Activated T-cell treated with anti-CD3 and anti-CD28 coated beads, Interleukin-2, amount 50 U/mL, for 4 hours (primary cell): ENCODE measurements around the gene KDM6A. TPM values are rescaled to one million over a fixed set of nuclear protein-coding genes. Genes with fewer than 3 reads are reported as not detected.
A peak's percentile ranks its signal among the peaks of the same experiment; 100 is the strongest.
"Not testable (repeated sequence)": the region's sequence is repeated elsewhere in the genome, so short reads cannot be mapped to it uniquely, and the experiment has no call there.

Experiments used
- ATAC-seq, 2 donors: fragments of 200-7000 bp; cut with Tn5 transposase; one replicate each; pipeline ENCODE4 v1.10.0; 2021
- DNase-seq: peaks from one replicate; pipeline ENCODE4 v3.0.0-alpha.2; 2020
- H3K27me3 Mint-ChIP-seq: one replicate; pipeline ENCODE4 v1.8.0; 2021; ENCODE audit warnings: low read depth, mixed read lengths
- H3K36me3 Mint-ChIP-seq: one replicate; pipeline ENCODE4 v1.8.0; 2022; ENCODE audit warnings: mixed read lengths; ENCODE audit not compliant: insufficient read depth
- H3K4me1 Mint-ChIP-seq: one replicate; pipeline ENCODE4 v1.8.0; 2021; ENCODE audit warnings: low read depth, mixed read lengths
- H3K4me3 Mint-ChIP-seq: one replicate; pipeline ENCODE4 v1.8.0; 2021; ENCODE audit warnings: mild to moderate bottlenecking, moderate library complexity, mixed read lengths
- H3K9me3 Mint-ChIP-seq: one replicate; pipeline ENCODE4 v1.8.0; 2021; ENCODE audit warnings: mixed read lengths
- total RNA-seq, 3 donors: library from RNA; stranded (reverse); gene quantifications; one replicate each; pipeline ENCODE4 v1.2.1, GENCODE V29; 2021

KDM6A gene
- total RNA-seq, 3 donors from 2014 or later, result 17.6 to 29.7 (median 21.5) TPM

DNA sequence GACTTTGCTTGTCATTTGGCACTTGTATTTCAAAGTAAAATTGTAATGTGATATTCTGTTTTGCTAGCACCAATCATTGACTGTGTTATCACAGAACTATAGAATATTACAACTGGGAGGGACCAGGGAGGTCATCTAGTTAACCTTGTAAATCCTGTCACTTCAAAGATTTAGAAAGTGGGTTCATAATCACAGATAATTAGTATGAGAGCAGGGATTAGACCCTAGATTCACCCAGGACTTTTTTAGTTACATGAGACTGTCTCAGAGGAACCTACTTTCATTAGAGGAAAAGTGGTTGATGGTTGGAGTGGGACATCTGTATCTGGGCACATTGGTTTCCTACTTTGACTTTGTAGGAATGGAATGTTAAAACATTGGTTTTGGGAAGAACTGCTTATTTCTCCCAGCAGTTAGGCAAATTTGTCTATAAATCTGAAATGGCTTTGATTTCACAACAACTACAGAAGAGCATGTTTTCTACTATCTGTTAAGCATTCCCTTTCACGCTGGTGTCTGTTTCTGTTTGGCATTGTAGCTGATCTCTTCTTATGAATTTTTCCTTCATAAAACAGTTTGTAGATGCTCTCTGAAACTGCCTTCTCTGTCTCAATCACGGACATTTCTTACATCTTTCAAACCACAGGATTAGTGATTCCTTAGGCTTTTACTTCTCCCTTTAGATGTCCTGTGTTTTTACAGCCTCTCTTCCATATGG is 183.6 kb downstream of the KDM6A start:
- no peak for ATAC-seq
- Mint-ChIP-seq H3K36me3 (peaks cover 4% of the 10 kb centered on the region), H3K4me1 (peaks cover 13% of the 10 kb centered on the region), H3K27me3 (no peaks in the 10 kb centered on the region), H3K9me3 (no peaks in the 10 kb centered on the region), H3K4me3 (no peak overlapping the region)
- no peak for DNase-seq

- ATAC-seq, H3K9me3 Mint-ChIP-seq, H3K27me3 Mint-ChIP-seq, H3K4me3 Mint-ChIP-seq, DNase-seq: not testable (repeated sequence)
- peaks cover 16% of the 10 kb centered on the region for H3K4me1 Mint-ChIP-seq
- H3K36me3 Mint-ChIP-seq, result peaks cover 14% of the 10 kb centered on the region
These were observed 186.9 kb downstream of the KDM6A start for GRCh38 chrX:45059906-45060305.

GRCh38 chrX:45063319-45064095 is 190.5 kb downstream of the KDM6A start:
- Mint-ChIP-seq H3K4me3 (no peak overlapping the region), H3K36me3 (peaks cover 19% of the 10 kb centered on the region), H3K9me3 (no peaks in the 10 kb centered on the region), H3K4me1 (peaks cover 19% of the 10 kb centered on the region), H3K27me3 (no peaks in the 10 kb centered on the region)
- DNase-seq, result no peak
- no peak for ATAC-seq

- Mint-ChIP-seq H3K36me3 (peaks cover 22% of the 10 kb centered on the region), H3K27me3 (no peaks in the 10 kb centered on the region), H3K4me1 (peaks cover 50% of the 10 kb centered on the region), H3K9me3 (no peaks in the 10 kb centered on the region), H3K4me3 (no peak overlapping the region)
- no peak for DNase-seq
- ATAC-seq, result peak; percentile 60 to 63
These were observed 195.6 kb downstream of the KDM6A start for GRCh38 chrX:45068569-45068968.

- Mint-ChIP-seq H3K4me3 (no peak overlapping the region), H3K36me3 (peaks cover 15% of the 10 kb centered on the region), H3K27me3 (no peaks in the 10 kb centered on the region), H3K9me3 (no peaks in the 10 kb centered on the region), H3K4me1 (peaks cover 55% of the 10 kb centered on the region)
- ATAC-seq, result peak; percentile 53 to 60
- DNase-seq, result no peak
These were observed 197.4 kb downstream of the KDM6A start for GRCh38 chrX:45070116-45071007.

DNA sequence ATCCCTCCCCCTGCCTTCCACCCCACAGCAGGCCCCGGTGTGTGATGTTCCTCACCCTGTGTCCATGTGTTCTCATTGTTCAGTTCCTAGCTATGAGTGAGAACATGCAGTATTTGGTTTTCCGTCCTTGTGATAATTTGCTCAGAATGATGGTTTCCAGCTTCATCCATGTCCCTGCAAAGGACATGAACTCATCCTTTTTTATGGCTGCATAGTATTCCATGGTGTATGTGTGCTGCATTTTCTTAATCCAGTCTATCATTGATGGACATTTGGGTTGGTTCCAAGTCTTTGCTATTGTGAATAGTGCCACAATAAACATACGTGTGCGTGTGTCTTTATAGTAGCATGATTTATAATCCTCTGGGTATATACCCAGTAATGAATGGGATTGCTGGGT is 200.0 kb downstream of the KDM6A start:
- not testable (repeated sequence) for H3K27me3 Mint-ChIP-seq, H3K9me3 Mint-ChIP-seq

DNA sequence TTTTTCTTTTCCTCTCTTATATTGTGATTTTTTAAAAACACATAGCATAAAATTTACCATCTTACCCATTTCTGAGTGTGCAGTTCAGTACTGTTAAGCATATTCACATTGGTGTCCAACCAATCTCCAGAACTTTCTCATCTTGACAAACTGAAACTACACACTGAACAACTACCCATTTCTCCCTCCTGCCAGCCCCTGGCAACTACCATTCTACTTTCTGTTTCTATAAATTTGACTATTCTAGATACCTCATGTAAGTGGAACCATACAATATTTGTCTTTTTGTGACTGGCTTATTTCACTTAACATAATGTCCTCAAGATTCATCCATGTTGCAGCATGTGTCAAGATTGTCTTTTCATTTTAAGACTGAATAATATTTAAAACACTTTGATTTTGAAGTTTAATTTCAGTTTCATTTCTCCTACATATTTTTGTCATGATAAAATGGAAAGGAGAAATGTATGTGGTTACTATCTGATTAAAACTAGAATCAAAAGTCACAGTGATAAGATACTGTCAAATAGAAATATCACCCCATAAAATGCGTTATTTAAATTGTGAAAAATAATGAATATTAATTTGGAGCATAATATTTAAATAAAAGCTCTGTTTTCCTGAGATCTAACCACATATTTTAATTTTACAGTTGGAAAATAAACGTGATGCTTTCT is 204.9 kb downstream of the KDM6A start:
- H3K4me3 Mint-ChIP-seq, result peak overlapping the region; percentile 25
- peaks cover 12% of the 10 kb centered on the region for H3K36me3 Mint-ChIP-seq
- H3K9me3 Mint-ChIP-seq, result no peaks in the 10 kb centered on the region
- ATAC-seq (peak; percentile 84 to 91), DNase-seq (no peak)
- H3K4me1 Mint-ChIP-seq, result peaks cover 33% of the 10 kb centered on the region
- H3K27me3 Mint-ChIP-seq, result no peaks in the 10 kb centered on the region

More for the DNA sequence above, 200.0 kb downstream of the KDM6A start:
- not testable (repeated sequence) for ATAC-seq, DNase-seq, H3K4me3 Mint-ChIP-seq
- Mint-ChIP-seq H3K4me1 (peaks cover 55% of the 10 kb centered on the region), H3K36me3 (peaks cover 16% of the 10 kb centered on the region)

DNA sequence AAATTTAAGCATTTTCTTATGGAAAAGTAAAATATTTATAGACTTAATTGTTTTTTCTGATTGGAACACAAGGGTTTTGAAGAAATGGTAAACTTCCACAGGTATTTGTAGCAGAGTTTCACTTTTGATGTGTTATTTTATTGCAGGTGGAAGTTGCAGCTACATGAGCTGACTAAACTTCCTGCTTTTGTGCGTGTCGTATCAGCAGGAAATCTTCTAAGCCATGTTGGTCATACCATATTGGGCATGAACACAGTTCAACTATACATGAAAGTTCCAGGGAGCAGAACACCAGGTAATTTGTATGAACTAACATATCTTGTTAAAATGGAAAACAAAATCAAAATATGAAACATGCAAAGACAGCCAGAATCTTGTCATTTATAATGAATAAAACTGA is 210.3 kb downstream of the KDM6A start:
- peaks cover 7% of the 10 kb centered on the region for H3K4me1 Mint-ChIP-seq
- DNase-seq (no peak), ATAC-seq (no peak)
- no peaks in the 10 kb centered on the region for H3K27me3 Mint-ChIP-seq
- H3K9me3 Mint-ChIP-seq, result no peaks in the 10 kb centered on the region
- peaks cover 15% of the 10 kb centered on the region for H3K36me3 Mint-ChIP-seq
- H3K4me3 Mint-ChIP-seq, result no peak overlapping the region

- Mint-ChIP-seq H3K4me1 (no peaks in the 10 kb centered on the region), H3K27me3 (no peaks in the 10 kb centered on the region), H3K4me3 (no peak overlapping the region), H3K9me3 (peaks cover 5% of the 10 kb centered on the region), H3K36me3 (peaks cover 20% of the 10 kb centered on the region)
- DNase-seq (no peak), ATAC-seq (no peak)
These were observed 237.5 kb downstream of the KDM6A start for GRCh38 chrX:45110494-45110893.

- Mint-ChIP-seq H3K4me3 (no peak overlapping the region), H3K36me3 (no peaks in the 10 kb centered on the region), H3K9me3 (peaks cover 7% of the 10 kb centered on the region), H3K4me1 (no peaks in the 10 kb centered on the region), H3K27me3 (peaks cover 4% of the 10 kb centered on the region)
- DNase-seq, result no peak
- ATAC-seq, result no peak
These were observed 253.2 kb downstream of the KDM6A start for GRCh38 chrX:45126158-45126557.

DNA sequence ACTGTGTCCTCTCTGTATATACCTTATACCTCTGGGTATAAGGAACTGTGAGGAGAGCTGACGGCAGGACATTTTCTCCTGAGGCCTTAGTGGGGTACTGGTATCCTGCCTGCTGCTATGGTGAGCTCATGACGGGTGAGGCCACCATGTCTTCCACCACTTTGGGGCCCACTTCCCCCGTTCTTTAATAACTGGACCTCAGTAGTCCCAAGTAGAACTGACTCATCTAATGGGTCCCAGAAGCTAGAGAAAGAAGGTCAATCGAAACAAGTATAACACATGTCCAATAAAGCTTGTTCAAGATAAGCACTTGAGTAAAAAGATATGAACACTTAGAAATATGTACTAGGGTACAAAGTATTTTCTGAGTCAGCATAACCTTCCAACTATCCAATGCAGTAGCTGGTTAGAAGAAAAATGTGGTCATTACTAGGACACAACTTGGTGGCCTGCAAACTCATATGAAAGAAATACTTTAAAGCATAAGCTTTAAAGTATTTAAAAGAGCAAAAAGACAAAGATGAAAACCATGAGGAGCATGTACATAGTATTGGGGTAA is 256.0 kb downstream of the KDM6A start:
- Mint-ChIP-seq H3K9me3 (peaks cover 12% of the 10 kb centered on the region), H3K27me3 (peaks cover 4% of the 10 kb centered on the region), H3K4me1 (no peaks in the 10 kb centered on the region), H3K36me3 (no peaks in the 10 kb centered on the region), H3K4me3 (no peak overlapping the region)
- no peak for DNase-seq
- ATAC-seq, result no peak

- no peaks in the 10 kb centered on the region for H3K36me3 Mint-ChIP-seq
- no peaks in the 10 kb centered on the region for H3K4me1 Mint-ChIP-seq
- ATAC-seq (no peak), DNase-seq (no peak)
- peaks cover 18% of the 10 kb centered on the region for H3K9me3 Mint-ChIP-seq
- no peak overlapping the region for H3K4me3 Mint-ChIP-seq
- no peaks in the 10 kb centered on the region for H3K27me3 Mint-ChIP-seq
These were observed 260.5 kb downstream of the KDM6A start for GRCh38 chrX:45133465-45133864.

- ATAC-seq, result no peak
- H3K4me1 Mint-ChIP-seq, result no peaks in the 10 kb centered on the region
- H3K36me3 Mint-ChIP-seq, result no peaks in the 10 kb centered on the region
- H3K27me3 Mint-ChIP-seq, result no peaks in the 10 kb centered on the region
- no peak for DNase-seq
- H3K4me3 Mint-ChIP-seq, result no peak overlapping the region
- H3K9me3 Mint-ChIP-seq, result peaks cover 18% of the 10 kb centered on the region
These were observed 261.3 kb downstream of the KDM6A start for GRCh38 chrX:45134315-45134731.
